Measurements from ENCODE around the gene NFIB.

DNA sequence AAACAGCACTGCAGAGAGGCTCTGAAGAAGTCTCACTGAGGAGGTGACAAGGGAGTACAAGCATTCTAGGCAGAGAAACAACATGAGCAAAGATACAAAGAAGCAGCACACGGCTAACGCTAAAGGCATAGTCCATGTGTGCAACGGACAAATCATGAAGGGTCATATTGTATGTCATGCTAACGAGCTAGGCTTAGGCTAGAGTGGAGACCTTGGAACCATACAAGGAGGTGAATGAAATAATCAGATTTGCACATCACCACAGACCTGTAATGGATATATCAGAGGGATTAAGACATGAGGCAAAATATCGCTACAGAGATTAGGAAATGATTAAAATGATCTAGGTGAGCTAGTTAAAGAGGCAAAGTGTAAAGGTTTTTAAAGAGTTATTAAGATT is 145.6 kb downstream of the NFIB start:
- TF ChIP-seq, protein P1, sequence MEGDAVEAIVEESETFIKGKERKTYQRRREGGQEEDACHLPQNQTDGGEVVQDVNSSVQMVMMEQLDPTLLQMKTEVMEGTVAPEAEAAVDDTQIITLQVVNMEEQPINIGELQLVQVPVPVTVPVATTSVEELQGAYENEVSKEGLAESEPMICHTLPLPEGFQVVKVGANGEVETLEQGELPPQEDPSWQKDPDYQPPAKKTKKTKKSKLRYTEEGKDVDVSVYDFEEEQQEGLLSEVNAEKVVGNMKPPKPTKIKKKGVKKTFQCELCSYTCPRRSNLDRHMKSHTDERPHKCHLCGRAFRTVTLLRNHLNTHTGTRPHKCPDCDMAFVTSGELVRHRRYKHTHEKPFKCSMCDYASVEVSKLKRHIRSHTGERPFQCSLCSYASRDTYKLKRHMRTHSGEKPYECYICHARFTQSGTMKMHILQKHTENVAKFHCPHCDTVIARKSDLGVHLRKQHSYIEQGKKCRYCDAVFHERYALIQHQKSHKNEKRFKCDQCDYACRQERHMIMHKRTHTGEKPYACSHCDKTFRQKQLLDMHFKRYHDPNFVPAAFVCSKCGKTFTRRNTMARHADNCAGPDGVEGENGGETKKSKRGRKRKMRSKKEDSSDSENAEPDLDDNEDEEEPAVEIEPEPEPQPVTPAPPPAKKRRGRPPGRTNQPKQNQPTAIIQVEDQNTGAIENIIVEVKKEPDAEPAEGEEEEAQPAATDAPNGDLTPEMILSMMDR (conservative IDR thresholded peaks at IDR 0.05 in 1 of 2, IDR thresholded peaks at IDR 0.05 in 1 of 2; ENCODE audit: extremely low read depth in 1 of 2, insufficient read depth in 1 of 2, low read depth in 1 of 2, low read length in 2 of 2), result no peak
- no peak for TF ChIP-seq EZH2 (IDR thresholded peaks at IDR 0.05; ENCODE audit: borderline replicate concordance, low read length)

Measured in mammary epithelial cell (primary cell).